OCI-LY7 (cell line): ENCODE results near the gene PTPRM. TPM values are rescaled to one million over a fixed set of nuclear protein-coding genes. Genes with fewer than 3 reads are reported as not detected.

ENCODE experiments used
- BruUV-seq: library from RNA; stranded (reverse); fragments of 400-500 nt; replicated peaks from 2 replicates; lab custom pipeline; 2021; lab: Mats Ljungman, UMichigan
- CTCF ChIA-PET: fragments of 300-600 bp; sonication (Branson Sonifier 250); formaldehyde crosslinking; loops from one replicate; lab custom pipeline; 2022; ENCODE audit warnings: antibody characterized with exemption; ENCODE audit not compliant: unreplicated experiment; lab: Charles Lee
- POLR2A ChIA-PET: fragments of 300-600 bp; sonication (Branson Sonifier 250); formaldehyde crosslinking; loops from one replicate; lab custom pipeline; 2022; ENCODE audit warnings: antibody characterized with exemption; lab: Charles Lee
- DNase-seq: peaks from one replicate; pipeline ENCODE4 v3.0.0-alpha.2; 2015; ENCODE audit warnings: low spot score
- H2AFZ ChIP-seq: fragments of 200-600 bp; sonication (generic), shearing (Covaris generic); 2 replicates; pipeline ENCODE4 v1.6.1; 2014; ENCODE audit warnings: mild to moderate bottlenecking, antibody characterized with exemption, low read length, moderate library complexity
- H3K27ac ChIP-seq: fragments of 200-600 bp; sonication (generic); 2 replicates; pipeline ENCODE4 v1.5.1; 2014; ENCODE audit warnings: mixed run types, low read depth, mild to moderate bottlenecking, moderate library complexity, low read length, inconsistent platforms; ENCODE audit not compliant: poor library complexity, severe bottlenecking
- H3K36me3 ChIP-seq: fragments of 200-600 bp; sonication (generic); 2 replicates; pipeline ENCODE4 v1.6.1; 2014; ENCODE audit warnings: mild to moderate bottlenecking, antibody characterized with exemption, low read length, moderate library complexity, mixed read lengths; ENCODE audit not compliant: insufficient read depth
- H3K4me1 ChIP-seq: fragments of 200-600 bp; sonication (generic); 2 replicates; pipeline ENCODE4 v1.5.1; 2014; ENCODE audit warnings: mild to moderate bottlenecking, low read length; ENCODE audit not compliant: insufficient read depth, poor library complexity, severe bottlenecking
- H3K4me2 ChIP-seq: fragments of 200-600 bp; sonication (generic); 2 replicates; pipeline ENCODE4 v1.6.1; 2014; ENCODE audit warnings: mild to moderate bottlenecking, low read length
- H3K4me3 ChIP-seq: fragments of 200-600 bp; sonication (generic); 2 replicates; pipeline ENCODE4 v1.5.1; 2014; ENCODE audit warnings: mild to moderate bottlenecking, low read depth, low read length; ENCODE audit not compliant: poor library complexity, severe bottlenecking
- H3K79me2 ChIP-seq: fragments of 200-600 bp; sonication (generic); 2 replicates; pipeline ENCODE4 v1.6.1; 2016; ENCODE audit warnings: low read depth, mild to moderate bottlenecking, low read length, moderate library complexity, mixed read lengths; ENCODE audit not compliant: insufficient read depth
- H3K9me2 ChIP-seq: fragments of 200-600 bp; sonication (generic); 2 replicates; pipeline ENCODE4 v1.6.1; 2016; ENCODE audit warnings: mild to moderate bottlenecking, low read length, mixed read lengths; ENCODE audit not compliant: insufficient read depth
- H3K9me3 ChIP-seq: fragments of 200-600 bp; sonication (generic); 2 replicates; pipeline ENCODE4 v1.6.1; 2014; ENCODE audit warnings: mild to moderate bottlenecking, mixed run types, low read length, mixed read lengths
- H4K20me1 ChIP-seq: fragments of 200-600 bp; sonication (generic); 2 replicates; pipeline ENCODE4 v1.6.1; 2014; ENCODE audit warnings: mild to moderate bottlenecking, antibody characterized with exemption, low read length, moderate library complexity, mixed read lengths; ENCODE audit not compliant: insufficient read depth
- EZH2phosphoT487 ChIP-seq: fragments of 200-600 bp; sonication (generic); IDR thresholded peaks from 2 replicates; pipeline ENCODE4 v1.6.1; 2018; ENCODE audit warnings: low read depth, borderline replicate concordance, mild to moderate bottlenecking, mixed run types, antibody characterized with exemption, low read length, moderate library complexity, mixed read lengths
- intact Hi-C: fragments of 100-400 bp; cut with micrococcal nuclease; formaldehyde crosslinking; loops from one replicate; pipeline ENCODE4 v1.10.0; 2022; ENCODE audit not compliant: unreplicated experiment
- total RNA-seq, 2 experiments: library from RNA; depleted of rRNA in 1 of 2; stranded (reverse); fragments of >200 nt in 1 of 2; shearing (Covaris generic) in 1 of 2; gene quantifications; 2 replicates each; pipeline ENCODE4 v1.2.3, GENCODE V29; 2014 to 2022
- TF ChIP-seq, protein P1 (sequence below): fragments of 200-600 bp; sonication (generic); conservative IDR thresholded peaks from 2 replicates; pipeline ENCODE4 v1.5.1; 2014; ENCODE audit warnings: mild to moderate bottlenecking, antibody characterized with exemption, low read length, moderate library complexity, mixed read lengths

Gene PTPRM
- total RNA-seq, 2 experiments from 2014 or later = not detected

DNA sequence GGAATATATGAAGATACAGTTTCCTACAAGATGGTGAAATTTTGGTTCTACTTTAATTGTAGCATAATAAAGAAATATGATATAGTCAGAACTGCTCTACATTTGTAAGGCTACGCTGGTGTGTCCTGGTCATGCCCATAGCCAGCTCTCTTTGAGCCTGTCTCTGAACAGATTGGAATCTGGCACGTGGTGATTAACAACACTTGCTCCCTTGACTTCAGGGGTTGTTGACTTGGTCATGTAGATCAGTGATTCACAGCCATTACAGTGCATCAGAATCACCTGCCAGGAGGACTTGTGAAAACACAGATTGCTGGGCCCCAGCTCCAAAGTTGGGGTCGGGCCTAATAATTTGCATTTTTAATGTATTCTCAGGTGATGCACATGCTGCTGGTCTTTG is 80.4 kb downstream of the PTPRM start:
- no peak for TF ChIP-seq EZH2phosphoT487
- TF ChIP-seq, protein P1, sequence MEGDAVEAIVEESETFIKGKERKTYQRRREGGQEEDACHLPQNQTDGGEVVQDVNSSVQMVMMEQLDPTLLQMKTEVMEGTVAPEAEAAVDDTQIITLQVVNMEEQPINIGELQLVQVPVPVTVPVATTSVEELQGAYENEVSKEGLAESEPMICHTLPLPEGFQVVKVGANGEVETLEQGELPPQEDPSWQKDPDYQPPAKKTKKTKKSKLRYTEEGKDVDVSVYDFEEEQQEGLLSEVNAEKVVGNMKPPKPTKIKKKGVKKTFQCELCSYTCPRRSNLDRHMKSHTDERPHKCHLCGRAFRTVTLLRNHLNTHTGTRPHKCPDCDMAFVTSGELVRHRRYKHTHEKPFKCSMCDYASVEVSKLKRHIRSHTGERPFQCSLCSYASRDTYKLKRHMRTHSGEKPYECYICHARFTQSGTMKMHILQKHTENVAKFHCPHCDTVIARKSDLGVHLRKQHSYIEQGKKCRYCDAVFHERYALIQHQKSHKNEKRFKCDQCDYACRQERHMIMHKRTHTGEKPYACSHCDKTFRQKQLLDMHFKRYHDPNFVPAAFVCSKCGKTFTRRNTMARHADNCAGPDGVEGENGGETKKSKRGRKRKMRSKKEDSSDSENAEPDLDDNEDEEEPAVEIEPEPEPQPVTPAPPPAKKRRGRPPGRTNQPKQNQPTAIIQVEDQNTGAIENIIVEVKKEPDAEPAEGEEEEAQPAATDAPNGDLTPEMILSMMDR = no peak
- no TSS peak for BruUV-seq
- POLR2A ChIA-PET = no interaction called here
- intact Hi-C loops = no loop called here
- no peaks in the 10 kb centered on the region for H3K9me2 ChIP-seq
- H3K4me1 ChIP-seq = no peaks in the 10 kb centered on the region
- no peaks in the 10 kb centered on the region for H3K79me2 ChIP-seq
- CTCF ChIA-PET = no interaction called here
- H4K20me1 ChIP-seq = no peaks in the 10 kb centered on the region
- no peaks in the 10 kb centered on the region for H3K36me3 ChIP-seq
- no peak overlapping the region for H3K4me2 ChIP-seq
- H2AFZ ChIP-seq = no peak overlapping the region
- no peak overlapping the region for H3K4me3 ChIP-seq
- no peaks in the 10 kb centered on the region for H3K9me3 ChIP-seq
- no peak for DNase-seq
- H3K27ac ChIP-seq = no peak overlapping the region

DNA sequence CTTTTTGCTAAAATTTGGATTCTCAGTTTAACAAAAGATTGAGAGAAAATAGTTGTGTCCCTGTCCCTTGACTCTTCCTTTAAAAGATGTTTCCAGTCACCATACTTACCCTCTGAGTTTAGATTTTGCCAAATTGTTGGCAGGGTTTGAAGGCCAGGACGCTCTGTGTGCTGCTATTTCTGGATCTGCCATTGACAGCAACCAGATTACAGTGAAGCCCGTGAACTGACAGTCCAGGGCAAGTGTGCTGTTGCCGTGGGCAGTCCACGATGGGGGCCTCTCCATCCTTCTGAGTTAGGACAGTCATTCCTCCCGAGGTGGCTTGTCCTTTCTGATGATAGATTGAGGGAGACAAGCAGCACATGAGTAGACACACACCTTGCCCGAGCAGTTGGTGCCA is 89.9 kb downstream of the PTPRM start:
- no TSS peak for BruUV-seq
- no peaks in the 10 kb centered on the region for H3K9me3 ChIP-seq
- H3K27ac ChIP-seq = no peak overlapping the region
- H3K36me3 ChIP-seq = no peaks in the 10 kb centered on the region
- no peaks in the 10 kb centered on the region for H3K79me2 ChIP-seq
- H3K4me2 ChIP-seq = no peak overlapping the region
- TF ChIP-seq, protein P1 = no peak
- TF ChIP-seq EZH2phosphoT487 = no peak
- no peaks in the 10 kb centered on the region for H4K20me1 ChIP-seq
- POLR2A ChIA-PET = no interaction called here
- no peaks in the 10 kb centered on the region for H3K9me2 ChIP-seq
- H3K4me1 ChIP-seq = no peaks in the 10 kb centered on the region
- CTCF ChIA-PET = no interaction called here
- no peak for DNase-seq
- intact Hi-C loops = no loop called here
- no peak overlapping the region for H2AFZ ChIP-seq
- no peak overlapping the region for H3K4me3 ChIP-seq

DNA sequence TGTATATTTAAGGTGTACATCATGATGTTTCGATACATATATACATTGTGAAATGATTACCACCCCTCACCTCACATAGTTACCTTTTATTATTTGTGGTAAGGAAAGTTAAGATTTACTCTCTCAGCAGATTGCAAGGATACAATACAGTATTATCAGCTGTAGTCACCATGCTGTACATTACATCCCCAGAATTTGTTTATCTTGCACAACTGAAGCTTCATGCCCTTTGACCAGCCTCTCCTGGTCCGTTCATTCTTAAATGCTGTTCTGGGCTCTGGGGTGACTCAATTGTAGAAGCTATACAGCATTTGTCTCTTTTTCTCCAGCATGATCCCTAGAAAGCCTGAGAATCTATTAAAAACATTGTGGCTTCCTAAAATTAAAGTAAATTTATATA is 90.8 kb downstream of the PTPRM start:
- intact Hi-C loops = no loop called here
- no peaks in the 10 kb centered on the region for H3K36me3 ChIP-seq
- H3K9me3 ChIP-seq = no peaks in the 10 kb centered on the region
- H3K4me1 ChIP-seq = no peaks in the 10 kb centered on the region
- H3K9me2 ChIP-seq = no peaks in the 10 kb centered on the region
- CTCF ChIA-PET = no interaction called here
- BruUV-seq = no TSS peak
- POLR2A ChIA-PET = no interaction called here
- H2AFZ ChIP-seq = no peak overlapping the region
- no peak overlapping the region for H3K4me3 ChIP-seq
- H4K20me1 ChIP-seq = no peaks in the 10 kb centered on the region
- H3K4me2 ChIP-seq = no peak overlapping the region
- TF ChIP-seq, protein P1 = no peak
- TF ChIP-seq EZH2phosphoT487 = no peak
- H3K79me2 ChIP-seq = no peaks in the 10 kb centered on the region
- no peak for DNase-seq
- H3K27ac ChIP-seq = no peak overlapping the region
